BJ (cell line): Measurements from ENCODE around the gene STX2. TPM values are rescaled to one million over a fixed set of nuclear protein-coding genes. Genes with fewer than 3 reads are reported as not detected.

Experiments
- CTCF ChIA-PET: fragments of 350-600 bp; formaldehyde crosslinking; extraction: SDS; loops from one replicate; lab custom pipeline; 2021; ENCODE audit warnings: antibody characterized with exemption, inconsistent platforms; lab: Yijun Ruan, JAX
- POLR2A ChIA-PET: fragments of 300-600 bp; sonication (Branson Sonifier 250); formaldehyde crosslinking; extraction: SDS; loops from one replicate; lab custom pipeline; 2021; ENCODE audit warnings: antibody characterized with exemption; lab: Charles Lee
- DNase-seq: peaks from one replicate; pipeline ENCODE4 v3.0.0-alpha.2; 2011; ENCODE audit warnings: low read depth
- H3K27me3 ChIP-seq: 2 replicates; pipeline ENCODE4 v1.6.0; 2011; ENCODE audit warnings: low read length; ENCODE audit not compliant: control insufficient read depth, insufficient read depth
- H3K36me3 ChIP-seq: 2 replicates; pipeline ENCODE4 v1.5.1; 2011; ENCODE audit warnings: low read length; ENCODE audit not compliant: control insufficient read depth, insufficient read depth
- H3K4me3 ChIP-seq: 2 replicates; pipeline ENCODE4 v1.5.1; 2011; ENCODE audit warnings: low read depth, mild to moderate bottlenecking, control low read depth, low read length
- polyA plus RNA-seq: library from polyadenylated mRNA; depleted of rRNA; stranded (reverse); fragments of >200 nt; gene quantifications from 2 replicates; pipeline ENCODE4 v1.2.3, GENCODE V29; 2011
- TF ChIP-seq, protein P1 (sequence below): IDR thresholded peaks from 2 replicates; pipeline ENCODE4 v1.5.1; 2011; ENCODE audit warnings: low read depth, mild to moderate bottlenecking, control low read depth, inconsistent platforms, low read length, moderate library complexity; ENCODE audit not compliant: insufficient read depth

The STX2 gene
- polyA plus RNA-seq, 1 experiment = 26.0 TPM

DNA sequence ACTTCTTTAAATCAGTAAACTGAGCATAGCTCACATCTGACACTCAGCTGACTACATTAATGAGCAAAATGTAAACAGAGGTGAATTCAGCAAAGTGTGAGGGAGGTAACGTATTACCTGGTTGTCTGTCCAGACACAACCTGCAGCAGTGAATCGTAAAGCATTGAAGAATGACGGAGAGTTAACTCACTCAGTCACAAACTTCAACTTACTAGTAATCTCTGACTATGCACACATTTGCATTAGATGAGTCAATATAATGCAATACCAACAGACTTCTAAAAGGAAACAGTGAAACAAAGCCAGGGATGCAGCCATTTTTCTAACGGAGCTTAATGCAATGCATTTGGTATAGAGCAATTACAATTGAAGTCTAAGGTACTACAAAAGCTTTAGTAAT, 40.0 kb downstream of the STX2 start:
- Histone ChIP-seq H3K4me3 (no peak overlapping the region), H3K36me3 (peaks cover 15% of the 10 kb centered on the region), H3K27me3 (no peaks in the 10 kb centered on the region)
- TF ChIP-seq, protein P1, sequence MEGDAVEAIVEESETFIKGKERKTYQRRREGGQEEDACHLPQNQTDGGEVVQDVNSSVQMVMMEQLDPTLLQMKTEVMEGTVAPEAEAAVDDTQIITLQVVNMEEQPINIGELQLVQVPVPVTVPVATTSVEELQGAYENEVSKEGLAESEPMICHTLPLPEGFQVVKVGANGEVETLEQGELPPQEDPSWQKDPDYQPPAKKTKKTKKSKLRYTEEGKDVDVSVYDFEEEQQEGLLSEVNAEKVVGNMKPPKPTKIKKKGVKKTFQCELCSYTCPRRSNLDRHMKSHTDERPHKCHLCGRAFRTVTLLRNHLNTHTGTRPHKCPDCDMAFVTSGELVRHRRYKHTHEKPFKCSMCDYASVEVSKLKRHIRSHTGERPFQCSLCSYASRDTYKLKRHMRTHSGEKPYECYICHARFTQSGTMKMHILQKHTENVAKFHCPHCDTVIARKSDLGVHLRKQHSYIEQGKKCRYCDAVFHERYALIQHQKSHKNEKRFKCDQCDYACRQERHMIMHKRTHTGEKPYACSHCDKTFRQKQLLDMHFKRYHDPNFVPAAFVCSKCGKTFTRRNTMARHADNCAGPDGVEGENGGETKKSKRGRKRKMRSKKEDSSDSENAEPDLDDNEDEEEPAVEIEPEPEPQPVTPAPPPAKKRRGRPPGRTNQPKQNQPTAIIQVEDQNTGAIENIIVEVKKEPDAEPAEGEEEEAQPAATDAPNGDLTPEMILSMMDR = no peak
- DNase-seq = no peak
- ChIA-PET POLR2A (no interaction called here), CTCF (interaction anchor here (1.8 kb wide), 1 partner anchor 21 kb away, joined by 4 read pairs; no protein-coding TSS in a partner anchor)

DNA sequence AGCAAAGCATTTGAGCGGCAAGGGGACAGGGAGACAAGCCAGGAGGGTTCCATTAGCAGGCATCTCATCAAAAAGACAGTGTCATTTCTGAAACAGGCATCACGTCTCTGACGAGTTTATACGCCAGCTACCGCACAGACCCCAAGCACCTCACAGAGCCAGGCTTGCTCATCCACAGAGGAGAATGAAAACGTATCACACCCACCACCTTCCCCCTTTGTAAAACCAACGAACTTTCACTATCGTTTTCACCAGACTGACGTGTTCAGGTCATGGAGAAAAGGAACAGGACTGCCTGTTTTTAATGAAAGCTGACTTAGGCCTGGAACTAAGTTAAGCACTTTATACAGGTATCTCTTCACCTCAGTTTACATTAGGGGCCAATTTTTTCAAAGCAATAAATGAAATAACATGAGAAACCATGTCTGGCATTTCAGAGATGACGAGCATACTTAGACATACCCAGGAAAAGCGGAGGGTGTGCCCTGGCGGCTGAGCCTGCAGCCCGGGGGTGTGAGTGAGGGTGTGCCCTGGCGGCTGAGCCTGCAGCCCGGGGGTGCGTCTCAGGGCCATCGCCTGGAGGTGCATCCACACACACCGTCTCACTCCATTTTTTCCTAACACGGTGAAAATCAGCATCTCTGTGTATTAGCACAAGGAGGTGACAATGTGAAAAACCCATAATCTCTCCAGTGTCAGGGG, 41.9 kb downstream of the STX2 start:
- no peak overlapping the region for H3K4me3 ChIP-seq
- ChIA-PET POLR2A (no interaction called here), CTCF (no interaction called here)
- no peaks in the 10 kb centered on the region for H3K27me3 ChIP-seq
- no peak for DNase-seq
- TF ChIP-seq, protein P1 = no peak
- H3K36me3 ChIP-seq = peaks cover 20% of the 10 kb centered on the region

DNA sequence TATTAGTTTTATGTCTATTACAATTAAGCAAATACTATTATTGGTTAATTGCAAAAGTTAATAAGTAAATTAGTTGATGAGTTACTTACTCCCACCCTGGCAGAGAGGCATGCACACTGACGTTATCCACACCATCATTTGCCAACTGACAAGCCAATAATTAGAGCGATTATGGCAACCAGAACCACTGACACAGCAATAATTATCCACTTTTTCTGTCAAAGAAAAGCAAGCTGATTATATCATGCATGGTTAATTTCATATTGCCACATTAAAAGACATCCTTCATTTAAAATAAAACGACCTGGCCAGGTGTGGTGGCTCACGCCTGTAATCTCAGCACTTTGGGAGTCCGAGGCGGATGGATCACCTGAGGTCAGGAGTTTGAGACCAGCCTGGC, 43.1 kb downstream of the STX2 start:
- Histone ChIP-seq H3K36me3 (peaks cover 20% of the 10 kb centered on the region), H3K4me3 (no peak overlapping the region), H3K27me3 (no peaks in the 10 kb centered on the region)
- ChIA-PET CTCF (no interaction called here), POLR2A (no interaction called here)
- TF ChIP-seq, protein P1 = no peak
- DNase-seq = no peak

DNA sequence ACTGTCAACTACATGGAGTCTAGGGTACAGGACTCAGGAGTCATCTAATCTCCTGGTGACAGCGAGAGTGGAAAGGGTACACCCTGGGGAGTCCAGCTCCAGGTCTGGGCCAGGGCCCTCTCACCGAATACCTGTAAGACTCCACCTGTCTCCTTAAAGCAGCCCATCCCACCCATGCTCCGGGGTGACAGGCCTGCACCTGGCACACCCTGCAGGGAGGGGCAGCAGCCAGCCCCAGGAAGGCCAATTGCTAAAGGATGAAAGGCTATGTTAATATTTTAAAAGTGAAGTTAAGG, 45.5 kb downstream of the STX2 start:
- H3K27me3 ChIP-seq = no peaks in the 10 kb centered on the region
- no peak overlapping the region for H3K4me3 ChIP-seq
- POLR2A ChIA-PET = no interaction called here
- H3K36me3 ChIP-seq = peaks cover 24% of the 10 kb centered on the region
- no peak for DNase-seq
- TF ChIP-seq, protein P1 = no peak
- CTCF ChIA-PET = no interaction called here

DNA sequence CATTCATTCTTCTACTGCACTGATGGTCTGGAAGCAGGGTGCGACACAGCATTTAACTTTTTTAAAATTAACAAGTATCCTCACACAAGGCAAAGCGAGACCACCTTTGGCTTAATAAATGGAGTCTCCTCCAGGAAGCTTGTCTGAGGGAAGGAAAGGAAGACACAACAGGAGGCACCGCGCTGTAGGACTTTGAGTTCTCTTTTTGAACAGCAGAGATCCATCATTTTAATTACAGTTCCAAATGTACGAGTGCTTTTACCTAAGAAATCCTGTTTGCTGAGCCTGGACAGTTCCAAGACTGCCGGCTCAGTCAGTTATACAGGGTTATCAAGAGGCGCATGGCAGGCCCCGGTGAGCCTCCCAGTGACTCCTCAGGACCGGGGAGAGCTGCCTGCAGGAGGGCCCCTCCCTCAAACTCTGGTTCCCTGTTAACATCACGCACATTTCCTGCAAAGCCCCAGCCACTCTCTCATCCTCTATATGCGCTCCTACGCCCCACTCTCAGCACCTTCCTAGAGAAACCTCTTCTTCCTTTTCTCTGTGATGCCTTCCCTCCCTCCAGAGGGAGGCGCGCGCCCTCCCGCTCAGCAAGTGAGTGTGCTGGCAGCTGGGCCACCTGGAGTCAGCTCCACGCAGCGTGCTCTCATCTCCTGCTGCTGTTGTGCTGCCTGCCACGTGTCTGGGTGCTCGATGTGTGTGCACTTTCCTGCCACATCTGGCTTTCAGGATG, 46.1 kb downstream of the STX2 start:
- CTCF ChIA-PET = no interaction called here
- peaks cover 24% of the 10 kb centered on the region for H3K36me3 ChIP-seq
- no peaks in the 10 kb centered on the region for H3K27me3 ChIP-seq
- TF ChIP-seq, protein P1 = no peak
- POLR2A ChIA-PET = no interaction called here
- DNase-seq = no peak
- no peak overlapping the region for H3K4me3 ChIP-seq
